B cell (primary cell): ENCODE measurements around the gene SESTD1. TPM values are rescaled to one million over a fixed set of nuclear protein-coding genes. Genes with fewer than 3 reads are reported as not detected.
"Not testable (repeated sequence)": the region's sequence is repeated elsewhere in the genome, so short reads cannot be mapped to it uniquely, and the experiment has no call there.

Experiments
- ATAC-seq: fragments of 200-7000 bp; cut with Tn5 transposase; one replicate; pipeline ENCODE4 v1.10.0; 2021; ENCODE audit warnings: low read depth, mild to moderate bottlenecking, moderate number of reproducible peaks, moderate library complexity
- CTCF ChIA-PET: fragments of 350-600 bp; sonication (Branson Sonifier 250); formaldehyde crosslinking; loops from one replicate; lab custom pipeline; 2021; ENCODE audit warnings: antibody characterized with exemption, inconsistent platforms; lab: Charles Lee
- POLR2A ChIA-PET: fragments of 350-600 bp; sonication (Branson Sonifier 250); formaldehyde crosslinking; loops from one replicate; lab custom pipeline; 2021; ENCODE audit warnings: antibody characterized with exemption; lab: Charles Lee
- DNase-seq: peaks from one replicate; pipeline ENCODE4 v3.0.0; 2013
- H2AFZ ChIP-seq: 2 replicates; pipeline ENCODE4 v1.6.1; 2012; ENCODE audit warnings: mild to moderate bottlenecking, low read depth, low read length; ENCODE audit not compliant: insufficient read depth, poor library complexity, severe bottlenecking
- H3K27ac ChIP-seq, 2 donors: 1 replicate in 1 of 2; 2 replicates in 1 of 2; pipeline ENCODE4 v1.5.1; 2012 to 2013; ENCODE audit warnings: low read length in 2 of 2, mild to moderate bottlenecking in 2 of 2, moderate library complexity in 1 of 2
- H3K27me3 ChIP-seq, 4 experiments: fragments of 200-600 bp in 1 of 4; sonication (generic) in 1 of 4; replicated peaks in 1 of 4; 1 replicate in 2 of 4; 2 replicates in 2 of 4; pipeline versions ENCODE4 v1.6.1 to v1.7.0; 2013 to 2016; ENCODE audit warnings: low read length in 3 of 4, mild to moderate bottlenecking in 2 of 4, mixed read lengths in 1 of 4, moderate library complexity in 1 of 4; ENCODE audit not compliant: insufficient read depth in 4 of 4, control insufficient read depth in 3 of 4; ENCODE audit errors: control extremely low read depth in 1 of 4
- H3K36me3 ChIP-seq, 2 experiments: replicated peaks in 1 of 2; 1 replicate in 1 of 2; 2 replicates in 1 of 2; pipeline versions ENCODE4 v1.6.1 to v1.7.1; 2013; ENCODE audit warnings: low read length in 1 of 2; ENCODE audit not compliant: insufficient read depth in 2 of 2, control insufficient read depth in 1 of 2; ENCODE audit errors: control extremely low read depth in 1 of 2, extremely low read depth in 1 of 2
- H3K4me1 ChIP-seq, 2 donors: fragments of 200-600 bp in 1 of 2; sonication (generic) in 1 of 2; 1 replicate in 1 of 2; 2 replicates in 1 of 2; pipeline versions ENCODE4 v1.5.1 to v1.6.1; 2013 to 2017; ENCODE audit warnings: low read length in 2 of 2; ENCODE audit not compliant: control insufficient read depth in 2 of 2, insufficient read depth in 2 of 2
- H3K4me2 ChIP-seq: replicated peaks from 2 replicates; pipeline ENCODE3; 2012; ENCODE audit warnings: mild to moderate bottlenecking, low read depth, low read length; ENCODE audit not compliant: poor library complexity, severe bottlenecking
- H3K4me3 ChIP-seq, 5 experiments: fragments of 200-600 bp in 1 of 5; sonication (generic) in 1 of 5; 1 replicate in 3 of 5; 2 replicates in 2 of 5; pipeline versions ENCODE4 v1.5.1 to v1.7.0; 2011 to 2016; ENCODE audit warnings: low read length in 4 of 5, mild to moderate bottlenecking in 4 of 5, low read depth in 2 of 5, control low read depth in 1 of 5, moderate library complexity in 1 of 5; ENCODE audit not compliant: insufficient read depth in 1 of 5; ENCODE audit errors: control extremely low read depth in 1 of 5, extremely low read depth in 1 of 5
- H3K79me2 ChIP-seq: fragments of 200-600 bp; sonication (generic); one replicate; pipeline ENCODE4 v1.6.0; 2016; ENCODE audit warnings: low read length; ENCODE audit not compliant: control insufficient read depth, insufficient read depth
- H3K9ac ChIP-seq: fragments of 200-600 bp; sonication (generic); 2 replicates; pipeline ENCODE4 v1.6.1; 2017; ENCODE audit warnings: mild to moderate bottlenecking, low read length, moderate library complexity
- H3K9me3 ChIP-seq, 3 donors: one replicate each; pipeline versions ENCODE4 v1.6.1 to v1.7.1; 2013; ENCODE audit warnings: low read length in 2 of 3; ENCODE audit not compliant: control insufficient read depth in 2 of 3, insufficient read depth in 1 of 3; ENCODE audit errors: control extremely low read depth in 1 of 3
- H4K20me1 ChIP-seq: 2 replicates; pipeline ENCODE4 v1.6.0; 2012; ENCODE audit warnings: mild to moderate bottlenecking, low read length; ENCODE audit not compliant: insufficient read depth, control insufficient read depth, poor library complexity, severe bottlenecking
- H3K27ac Mint-ChIP-seq: one replicate; pipeline ENCODE4 v1.8.0; 2021; ENCODE audit warnings: mixed read lengths
- H3K27me3 Mint-ChIP-seq: one replicate; pipeline ENCODE4 v1.8.0; 2021; ENCODE audit warnings: mixed read lengths
- H3K4me1 Mint-ChIP-seq: one replicate; pipeline ENCODE4 v1.8.0; 2021; ENCODE audit warnings: mixed read lengths
- H3K4me3 Mint-ChIP-seq: one replicate; pipeline ENCODE4 v1.8.0; 2021; ENCODE audit warnings: mixed read lengths
- H3K9me3 Mint-ChIP-seq: one replicate; pipeline ENCODE4 v1.8.0; 2022; ENCODE audit warnings: mixed read lengths; ENCODE audit not compliant: insufficient read depth
- CTCF ChIP-seq: fragments of 200-600 bp; IDR thresholded peaks from one replicate; pipeline ENCODE4 v1.8.0; 2022; ENCODE audit warnings: antibody characterized with exemption, mild to moderate bottlenecking
- EZH2 ChIP-seq: IDR thresholded peaks from 2 replicates; pipeline ENCODE4 v1.6.1; 2012; ENCODE audit warnings: borderline replicate concordance, low read depth, mild to moderate bottlenecking, moderate library complexity, low read length; ENCODE audit not compliant: insufficient read depth, poor library complexity, severe bottlenecking
- WGBS: methylation state at CpG from one replicate; pipeline ENCODE4 v1.1.5; 2013; ENCODE audit warnings: missing lambda C conversion rate; ENCODE audit not compliant: insufficient coverage; 5-methylcytosine and 5-hydroxymethylcytosine counted together
- intact Hi-C: fragments of 100-400 bp; cut with micrococcal nuclease; formaldehyde crosslinking; loops from one replicate; pipeline ENCODE4 v1.10.0; 2022
- polyA plus RNA-seq: library from polyadenylated mRNA; depleted of rRNA; stranded (reverse); fragments of >200 nt; gene quantifications from 2 replicates; pipeline ENCODE4 v1.2.3, GENCODE V29; 2012
- total RNA-seq, 2 donors: library from RNA; stranded (reverse); fragments of 120-200 nt in 1 of 2; gene quantifications; 1 replicate in 1 of 2; 2 replicates in 1 of 2; pipeline versions ENCODE4 v1.2.3 to v1.2.4, GENCODE V29; 2013 to 2022

The SESTD1 gene
- total and polyA plus RNA-seq, 2 donors (not counting 1 experiment from before 2014, with no cell fraction given), result 52.0 to 66.1 TPM

- 11% methylated on average over 1 of the region's 4 CpGs for WGBS
- no peak overlapping the region for H3K4me2 ChIP-seq
- Mint-ChIP-seq H3K27ac (no peak overlapping the region), H3K27me3 (no peaks in the 10 kb centered on the region), H3K4me3 (no peak overlapping the region), H3K9me3 (no peaks in the 10 kb centered on the region), H3K4me1 (peaks cover 52% of the 10 kb centered on the region)
- TF ChIP-seq CTCF (peak; percentile 94), EZH2 (no peak)
- H3K9me3 ChIP-seq, result peaks cover 0 to 4% (median 0%) of the 10 kb centered on the region in 3 donors
- ATAC-seq, result peak; percentile 64
- no peak overlapping the region for H3K27ac ChIP-seq
- no peaks in the 10 kb centered on the region for H3K36me3 ChIP-seq
- POLR2A ChIA-PET, result no interaction called here
- peaks cover 77% of the 10 kb centered on the region for H3K79me2 ChIP-seq
- H4K20me1 ChIP-seq, result peaks cover 30% of the 10 kb centered on the region
- CTCF ChIA-PET, result interaction anchor here (0.6 to 3.0 kb wide), 29 partner anchors 8 to 370 kb away, joined by 3 to 35 read pairs (median 3); no protein-coding TSS in a partner anchor
- peak; percentile 82 for DNase-seq
- H2AFZ ChIP-seq, result no peak overlapping the region
- no peaks in the 10 kb centered on the region for H3K27me3 ChIP-seq
- H3K4me3 ChIP-seq, result no peak overlapping the region
- intact Hi-C loops, result loop anchor here (1.0 to 2.0 kb wide), 6 partner anchors 24 to 221 kb away; partner anchors contain the start of gene SESTD1
- H3K4me1 ChIP-seq, result peaks cover 9 to 19% of the 10 kb centered on the region in 2 donors
- no peak overlapping the region for H3K9ac ChIP-seq
These were observed 45.6 kb downstream of the SESTD1 start for GRCh38 chr2:179218848-179219594.

- CTCF ChIA-PET, ATAC-seq, H3K27ac ChIP-seq, H3K36me3 ChIP-seq, H3K4me1 ChIP-seq, H2AFZ ChIP-seq, H3K4me3 Mint-ChIP-seq, H3K4me3 ChIP-seq, H3K4me2 ChIP-seq, H3K9me3 ChIP-seq, H3K9ac ChIP-seq, H3K27me3 ChIP-seq, H3K27me3 Mint-ChIP-seq, POLR2A ChIA-PET, H3K27ac Mint-ChIP-seq, H3K9me3 Mint-ChIP-seq, intact Hi-C loops, DNase-seq: not testable (repeated sequence)
- Histone ChIP-seq H4K20me1 (peaks cover 13% of the 10 kb centered on the region), H3K79me2 (peaks cover 73% of the 10 kb centered on the region)
- WGBS, result 88% methylated on average over 1 of the region's 3 CpGs
- peaks cover 32% of the 10 kb centered on the region for H3K4me1 Mint-ChIP-seq
These were observed 50.0 kb downstream of the SESTD1 start for GRCh38 chr2:179214671-179215070.
